Ishikawa (cell line): ENCODE measurements around the gene C17orf50.

ENCODE experiments used
- EGR1 ChIP-seq: IDR thresholded peaks from 2 replicates; pipeline ENCODE4 v1.6.1; 2012
- EP300 ChIP-seq: IDR thresholded peaks from 2 replicates; pipeline ENCODE4 v1.6.1; 2012; ENCODE audit warnings: borderline replicate concordance
- MAX ChIP-seq: IDR thresholded peaks from 2 replicates; pipeline ENCODE4 v1.6.1; 2012
- NFIC ChIP-seq: IDR thresholded peaks from 2 replicates; pipeline ENCODE4 v1.6.1; 2012
- TCF12 ChIP-seq: IDR thresholded peaks from 2 replicates; pipeline ENCODE4 v1.6.1; 2012; ENCODE audit warnings: low read depth
- TEAD4 ChIP-seq: IDR thresholded peaks from 2 replicates; pipeline ENCODE4 v1.6.1; 2012
- YY1 ChIP-seq: IDR thresholded peaks from 2 replicates; pipeline ENCODE4 v1.6.1; 2012; ENCODE audit warnings: low read depth
- ZBTB7A ChIP-seq: IDR thresholded peaks from 2 replicates; pipeline ENCODE4 v1.6.1; 2012; ENCODE audit warnings: low read depth

GRCh38 chr17:35748979-35749378 lies 11.7 kb upstream of the C17orf50 start:
- TF ChIP-seq EP300 (no peak), MAX (no peak), EGR1 (no peak), TEAD4 (no peak), YY1 (no peak), NFIC (no peak), ZBTB7A (no peak), TCF12 (no peak)
